GM13977 (cell line): Measurements from ENCODE around the gene SRCAP.
A peak's percentile ranks its signal among the peaks of the same experiment; 100 is the strongest.
"Not testable (repeated sequence)": the region's sequence is repeated elsewhere in the genome, so short reads cannot be mapped to it uniquely, and the experiment has no call there.

Source experiments
- DNase-seq: peaks from one replicate; pipeline ENCODE4 v3.0.0; 2012; ENCODE audit warnings: low spot score
- in situ Hi-C: fragments of 300-500 bp; cut with MboI; formaldehyde crosslinking; loops from one replicate; pipeline ENCODE4 v1.12.0; 2022; ENCODE audit warnings: low sequenced_read_pairs, low pct_unique_long_range_greater_than_20kb, mixed read lengths, inconsistent platforms; ENCODE audit not compliant: unreplicated experiment
- TF ChIP-seq, protein P1 (sequence below): IDR thresholded peaks from 2 replicates; pipeline ENCODE4 v1.5.1; 2012; ENCODE audit warnings: mild to moderate bottlenecking, control low read depth; ENCODE audit not compliant: insufficient read depth; ENCODE audit errors: extremely low read depth, missing control alignments

The SRCAP gene

DNA sequence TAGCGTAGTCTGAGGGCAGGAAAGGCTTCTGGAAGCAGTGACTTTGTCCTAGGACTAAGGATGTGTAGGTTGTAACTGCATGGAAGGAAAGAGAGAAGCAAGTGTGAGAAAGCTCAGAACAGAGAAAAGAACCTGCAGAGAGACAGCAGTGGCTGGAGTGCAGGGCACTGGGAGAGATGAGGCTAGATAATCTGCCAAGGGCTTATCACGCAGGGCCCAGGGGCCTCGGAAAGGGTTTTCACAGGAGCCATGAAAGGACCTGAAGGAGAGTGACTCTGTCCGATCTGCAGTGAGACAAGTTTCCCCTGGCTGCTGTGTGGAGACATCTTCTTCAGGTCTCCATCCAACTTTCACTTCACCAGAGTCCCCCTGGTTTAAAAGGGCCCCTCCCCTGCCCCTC lies 7.1 kb upstream of the SRCAP start:
- no peak for DNase-seq
- TF ChIP-seq, protein P1, sequence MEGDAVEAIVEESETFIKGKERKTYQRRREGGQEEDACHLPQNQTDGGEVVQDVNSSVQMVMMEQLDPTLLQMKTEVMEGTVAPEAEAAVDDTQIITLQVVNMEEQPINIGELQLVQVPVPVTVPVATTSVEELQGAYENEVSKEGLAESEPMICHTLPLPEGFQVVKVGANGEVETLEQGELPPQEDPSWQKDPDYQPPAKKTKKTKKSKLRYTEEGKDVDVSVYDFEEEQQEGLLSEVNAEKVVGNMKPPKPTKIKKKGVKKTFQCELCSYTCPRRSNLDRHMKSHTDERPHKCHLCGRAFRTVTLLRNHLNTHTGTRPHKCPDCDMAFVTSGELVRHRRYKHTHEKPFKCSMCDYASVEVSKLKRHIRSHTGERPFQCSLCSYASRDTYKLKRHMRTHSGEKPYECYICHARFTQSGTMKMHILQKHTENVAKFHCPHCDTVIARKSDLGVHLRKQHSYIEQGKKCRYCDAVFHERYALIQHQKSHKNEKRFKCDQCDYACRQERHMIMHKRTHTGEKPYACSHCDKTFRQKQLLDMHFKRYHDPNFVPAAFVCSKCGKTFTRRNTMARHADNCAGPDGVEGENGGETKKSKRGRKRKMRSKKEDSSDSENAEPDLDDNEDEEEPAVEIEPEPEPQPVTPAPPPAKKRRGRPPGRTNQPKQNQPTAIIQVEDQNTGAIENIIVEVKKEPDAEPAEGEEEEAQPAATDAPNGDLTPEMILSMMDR, result no peak
- in situ Hi-C loops, result no loop called here

DNA sequence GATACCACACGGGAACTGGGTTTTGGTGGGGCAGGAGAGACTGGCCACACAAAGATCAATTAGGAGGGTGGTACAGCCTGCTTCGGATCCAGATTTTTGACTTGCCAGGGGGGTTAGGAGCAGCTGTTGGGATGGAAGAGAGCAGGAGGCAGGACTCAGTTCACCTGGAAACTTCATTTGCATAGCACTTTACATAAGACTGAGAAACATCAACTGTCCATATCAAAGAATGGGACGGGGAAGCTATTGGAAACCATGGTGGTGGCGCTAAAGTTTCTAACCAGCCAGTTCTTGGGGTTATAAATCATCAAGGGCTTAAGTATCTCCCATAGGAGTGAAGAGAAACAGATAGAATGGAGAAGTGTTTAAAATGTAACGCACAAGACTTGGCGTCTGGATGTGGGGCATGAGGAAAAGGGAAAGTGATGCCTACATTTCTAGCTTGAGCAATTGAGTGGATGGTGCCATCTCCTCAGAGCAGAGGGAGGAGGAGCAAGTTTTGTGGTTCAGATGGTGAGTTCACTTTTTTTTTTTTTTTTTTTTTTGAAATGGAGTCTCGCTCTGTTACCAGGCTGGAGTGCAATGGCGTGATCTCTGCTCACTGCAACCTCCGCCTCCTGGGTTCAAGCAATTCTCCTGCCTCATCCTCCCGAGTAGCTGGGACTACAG lies 6.4 kb upstream of the SRCAP start:
- in situ Hi-C loops, result no loop called here

DNA sequence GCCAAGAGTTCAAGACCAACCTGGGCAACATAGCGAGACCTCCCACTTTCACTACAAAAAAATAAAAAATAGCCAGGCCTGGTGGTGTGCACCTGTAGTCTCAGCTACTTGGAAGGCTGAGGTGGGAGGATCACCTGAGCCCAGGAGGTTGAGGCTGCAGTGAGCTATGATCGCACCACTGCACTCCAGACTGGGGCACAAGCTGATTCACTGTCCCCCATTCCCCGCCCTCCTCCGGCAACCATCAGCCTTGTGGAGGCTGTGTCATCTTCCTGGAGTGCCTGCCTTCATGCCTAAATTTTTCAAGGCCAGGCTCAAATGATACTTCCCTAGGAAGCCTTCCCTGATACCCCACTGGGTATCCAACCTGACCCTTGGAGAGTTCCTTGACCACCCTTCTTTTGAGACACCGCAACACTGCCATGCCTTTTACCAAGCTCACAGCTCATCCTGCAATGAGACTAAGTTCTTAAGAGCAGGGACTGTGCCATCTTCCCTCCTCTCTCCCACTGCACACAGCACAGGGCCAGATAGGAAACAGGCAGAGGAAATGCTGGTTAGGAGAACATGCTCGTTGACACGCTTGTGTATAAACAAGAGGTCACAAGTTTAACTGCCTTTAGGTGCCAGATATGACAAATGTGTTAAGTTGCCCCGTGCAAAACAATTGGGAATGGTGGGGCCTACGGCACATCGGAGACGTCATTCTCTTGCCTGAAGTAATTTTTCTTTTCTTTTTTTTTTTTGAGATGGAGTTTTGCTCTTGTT lies 3.9 kb upstream of the SRCAP start:
- DNase-seq, result no peak
- in situ Hi-C loops, result no loop called here

More for the DNA sequence above, 6.4 kb upstream of the SRCAP start:
- DNase-seq, result no peak
- TF ChIP-seq, protein P1, result no peak

DNA sequence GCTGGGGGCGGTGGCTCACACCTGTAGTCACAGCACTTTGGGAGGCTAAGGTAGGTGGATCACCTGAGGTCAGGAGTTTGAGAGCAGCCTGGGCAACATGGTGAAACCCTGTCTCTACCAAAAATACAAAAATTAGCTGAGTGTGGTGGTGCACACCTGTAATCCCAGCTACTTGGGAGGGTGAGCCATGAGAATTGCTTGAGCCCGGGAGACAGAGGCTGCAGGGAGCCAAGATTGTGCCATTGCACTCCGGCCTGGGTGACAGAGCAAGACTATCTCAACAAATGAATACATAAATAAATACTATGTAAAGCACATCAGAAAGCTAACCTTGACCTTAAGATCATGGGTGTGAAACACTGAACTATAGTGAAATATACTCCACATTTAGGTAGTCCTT lies 2.3 kb upstream of the SRCAP start:
- DNase-seq, in situ Hi-C loops: not testable (repeated sequence)

More for the DNA sequence above, 3.9 kb upstream of the SRCAP start:
- TF ChIP-seq, protein P1, result no peak

DNA sequence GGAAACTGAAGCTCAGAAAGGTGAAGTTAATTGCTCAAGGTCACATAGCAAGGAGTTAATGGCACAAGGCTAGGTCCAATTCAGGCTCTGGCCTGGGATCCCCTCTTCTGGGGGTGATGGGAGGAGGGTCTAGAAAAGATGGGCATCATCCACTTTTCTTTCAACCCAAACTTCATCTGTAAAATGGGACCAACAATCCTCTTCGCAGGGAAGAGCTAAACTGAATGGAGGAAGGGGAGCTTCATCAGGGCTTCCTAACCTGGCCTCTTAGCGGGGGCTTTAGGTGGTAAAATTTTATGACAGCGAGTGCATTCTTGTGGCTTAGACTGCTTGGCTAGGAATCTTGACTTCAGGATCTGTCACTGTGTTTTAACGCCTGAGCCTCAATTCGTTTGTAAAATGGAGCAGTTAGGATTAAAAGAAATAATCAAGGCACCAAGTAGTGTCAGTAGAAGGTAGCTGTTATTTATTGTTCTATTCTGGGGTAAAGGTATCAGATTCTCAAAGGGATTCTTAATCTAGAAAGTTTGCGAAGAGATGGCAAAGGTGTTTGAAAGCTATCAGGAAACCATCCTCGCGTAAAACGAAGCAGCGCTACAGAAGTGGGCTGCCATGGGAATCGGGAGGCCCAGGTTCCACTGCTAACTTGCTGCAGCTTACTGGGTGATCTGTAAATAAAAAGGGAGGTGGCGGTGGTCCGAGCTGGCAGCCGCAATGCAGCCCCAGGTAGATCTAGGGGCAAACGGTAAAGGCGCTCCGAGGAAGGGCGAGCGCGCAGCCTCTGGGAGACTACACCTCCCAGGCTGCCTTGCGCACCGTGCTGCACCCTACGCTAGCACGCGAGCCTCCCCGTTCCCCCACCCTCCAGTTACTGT lies 1.5 kb upstream of the SRCAP start:
- peak; percentile 94 for DNase-seq
- TF ChIP-seq, protein P1, result no peak
- in situ Hi-C loops, result no loop called here

DNA sequence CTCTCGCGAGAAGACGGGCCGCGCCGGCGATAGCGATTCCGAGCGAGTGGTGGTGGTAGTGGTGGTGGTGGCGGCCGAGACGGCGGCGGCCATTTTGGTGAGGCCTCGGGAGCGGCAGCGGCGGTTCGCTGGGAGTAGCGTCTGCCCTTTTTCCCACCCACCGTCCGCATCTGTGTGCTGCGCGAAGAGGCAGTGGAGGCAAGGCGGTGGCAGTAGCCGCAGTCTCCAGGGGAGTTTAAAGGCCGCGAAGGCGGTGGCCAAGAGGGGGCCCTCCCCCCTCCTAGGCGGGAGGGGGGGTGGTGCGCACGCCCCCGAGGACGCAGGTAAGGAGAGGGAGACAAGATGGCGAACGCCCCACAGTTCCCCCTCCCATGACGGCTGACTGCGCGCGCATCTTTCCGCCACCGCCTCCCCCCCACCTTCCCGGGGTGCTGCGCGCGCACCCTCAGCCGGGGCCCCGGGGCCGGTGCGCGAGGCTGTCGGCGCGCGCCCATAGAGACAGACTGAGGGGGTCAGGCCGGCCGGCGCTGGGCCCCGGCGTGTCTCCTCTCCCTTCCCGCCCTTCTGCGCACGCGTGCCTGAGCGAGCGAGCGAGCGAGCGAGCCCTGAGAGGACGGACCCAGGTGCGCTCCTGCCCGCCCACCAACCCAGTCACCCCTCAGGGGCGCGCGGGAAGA lies 694 bp upstream of the SRCAP start:
- TF ChIP-seq, protein P1, result peak; percentile 0
- in situ Hi-C loops, result no loop called here
- peak; percentile 99 for DNase-seq
